ENCODE data around the gene RUVBL1. TPM values are rescaled to one million over a fixed set of nuclear protein-coding genes. Genes with fewer than 3 reads are reported as not detected.

The RUVBL1 gene
- total and polyA plus RNA-seq, 4 donors = 13.3 to 23.1 (median 13.9) TPM

GRCh38 chr3:128091586-128091985 lies 32.0 kb downstream of the RUVBL1 start:
- H3K27me3 ChIP-seq (ENCODE audit: control insufficient read depth in 4 of 4, insufficient read depth in 4 of 4, low read length in 3 of 4) = no peaks in the 10 kb centered on the region
- no peak overlapping the region for H3K4me3 ChIP-seq (ENCODE audit: low read depth in 1 of 3, low read length in 3 of 3)
- no peak for TF ChIP-seq RXRA (IDR thresholded peaks at IDR 0.05)
- no peak for TF ChIP-seq ZBTB33 (IDR thresholded peaks at IDR 0.05)
- WGBS = 96% methylated on average over 2 of the region's 2 CpGs
- H3K9ac ChIP-seq (ENCODE audit: low read depth in 1 of 2, low read length in 2 of 2) = no peak overlapping the region
- H3K4me1 ChIP-seq (ENCODE audit: control insufficient read depth in 4 of 4, insufficient read depth in 4 of 4, low read length in 3 of 4) = peaks cover 0 to 31% (median 25%) of the 10 kb centered on the region in 4 donors
- DNase-seq (ENCODE audit: low spot score) = no peak
- no peaks in the 10 kb centered on the region for H3K9me3 ChIP-seq (ENCODE audit: control insufficient read depth in 4 of 4, low read length in 3 of 4)
- H3K27ac ChIP-seq (ENCODE audit: low read depth in 1 of 2, low read length in 2 of 2) = no peak overlapping the region
- H3K36me3 ChIP-seq (ENCODE audit: control insufficient read depth in 4 of 4, insufficient read depth in 3 of 4, low read depth in 1 of 4, low read length in 3 of 4) = peaks cover 1 to 6% (median 3%) of the 10 kb centered on the region in 4 donors

DNA sequence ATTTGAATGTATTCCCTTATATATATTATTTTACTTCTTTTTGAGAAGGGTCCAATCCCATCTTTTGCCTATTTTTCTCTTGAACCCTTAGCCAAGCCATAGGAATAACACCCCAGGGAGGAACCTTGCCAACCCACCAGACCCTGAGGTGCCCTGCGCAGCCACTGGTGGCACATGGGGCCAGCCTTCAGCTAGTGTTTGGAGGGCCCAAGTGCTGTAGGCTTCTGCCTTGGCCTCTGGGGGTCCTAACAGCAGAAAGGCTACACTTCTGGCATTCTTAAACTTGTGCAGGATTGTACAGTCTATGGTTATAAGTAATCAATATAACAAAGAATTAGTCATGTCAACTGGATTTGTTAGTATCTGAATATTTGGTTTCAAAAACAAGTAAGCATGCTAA lies 34.5 kb downstream of the RUVBL1 start:
- Histone ChIP-seq H3K27ac (ENCODE audit: low read depth in 1 of 2, low read length in 2 of 2) (no peak overlapping the region), H3K9me3 (ENCODE audit: control insufficient read depth in 4 of 4, low read length in 3 of 4) (no peaks in the 10 kb centered on the region), H3K4me1 (ENCODE audit: control insufficient read depth in 4 of 4, insufficient read depth in 4 of 4, low read length in 3 of 4) (peaks cover 2 to 22% (median 20%) of the 10 kb centered on the region in 4 donors), H3K27me3 (ENCODE audit: control insufficient read depth in 4 of 4, insufficient read depth in 4 of 4, low read length in 3 of 4) (no peaks in the 10 kb centered on the region), H3K9ac (ENCODE audit: low read depth in 1 of 2, low read length in 2 of 2) (no peak overlapping the region), H3K36me3 (ENCODE audit: control insufficient read depth in 4 of 4, insufficient read depth in 3 of 4, low read depth in 1 of 4, low read length in 3 of 4) (peaks cover 2 to 6% (median 3%) of the 10 kb centered on the region in 4 donors), H3K4me3 (ENCODE audit: low read depth in 1 of 3, low read length in 3 of 3) (no peak overlapping the region)
- no peak for DNase-seq (ENCODE audit: low spot score)
- 96% methylated on average over 1 of the region's 1 CpG for WGBS
- TF ChIP-seq SP1 (IDR thresholded peaks at IDR 0.05) (no peak), EGR1 (IDR thresholded peaks at IDR 0.05; ENCODE audit: low read depth in 2 of 2) (no peak)

DNA sequence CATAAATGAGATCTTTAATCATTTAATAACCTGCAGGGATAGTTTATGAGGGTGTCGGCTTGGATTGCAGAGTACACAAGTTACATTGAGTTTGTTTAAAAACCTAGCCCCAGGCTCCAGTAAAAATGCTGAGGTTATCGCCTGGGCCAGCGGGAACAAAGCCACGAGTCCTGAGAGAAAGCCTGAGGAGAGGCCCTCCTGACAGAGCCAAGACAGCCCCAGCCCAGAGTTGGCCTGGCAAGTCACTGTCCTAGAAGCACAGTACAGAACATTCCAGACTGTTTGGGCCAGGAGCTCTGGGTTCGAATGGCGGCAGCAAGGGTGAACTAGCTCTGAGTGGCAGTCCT lies 39.0 kb downstream of the RUVBL1 start:
- Histone ChIP-seq H3K9me3 (ENCODE audit: control insufficient read depth in 4 of 4, low read length in 3 of 4) (no peaks in the 10 kb centered on the region), H3K36me3 (ENCODE audit: control insufficient read depth in 4 of 4, insufficient read depth in 3 of 4, low read depth in 1 of 4, low read length in 3 of 4) (peaks cover 2 to 6% (median 3%) of the 10 kb centered on the region in 4 donors), H3K27me3 (ENCODE audit: control insufficient read depth in 4 of 4, insufficient read depth in 4 of 4, low read length in 3 of 4) (no peaks in the 10 kb centered on the region), H3K9ac (ENCODE audit: low read depth in 1 of 2, low read length in 2 of 2) (no peak overlapping the region), H3K27ac (ENCODE audit: low read depth in 1 of 2, low read length in 2 of 2) (peak overlapping the region in 1 of 2 donors; percentile 25), H3K4me3 (ENCODE audit: low read depth in 1 of 3, low read length in 3 of 3) (no peak overlapping the region), H3K4me1 (ENCODE audit: control insufficient read depth in 4 of 4, insufficient read depth in 4 of 4, low read length in 3 of 4) (peaks cover 16 to 59% (median 56%) of the 10 kb centered on the region in 4 donors)
- 49% methylated on average over 6 of the region's 6 CpGs for WGBS
- DNase-seq (ENCODE audit: low spot score) = no peak
- TF ChIP-seq RXRA (IDR thresholded peaks at IDR 0.05) = no peak
- TF ChIP-seq NR2F2 (IDR thresholded peaks at IDR 0.05) = peak; percentile 2

GRCh38 chr3:128083980-128084674 lies 39.5 kb downstream of the RUVBL1 start:
- H3K36me3 ChIP-seq (ENCODE audit: control insufficient read depth in 4 of 4, insufficient read depth in 3 of 4, low read depth in 1 of 4, low read length in 3 of 4) = peaks cover 2 to 6% (median 3%) of the 10 kb centered on the region in 4 donors

More at GRCh38 chr3:128083980-128084674, 39.5 kb downstream of the RUVBL1 start:
- H3K27me3 ChIP-seq (ENCODE audit: control insufficient read depth in 4 of 4, insufficient read depth in 4 of 4, low read length in 3 of 4) = no peaks in the 10 kb centered on the region
- H3K4me1 ChIP-seq (ENCODE audit: control insufficient read depth in 4 of 4, insufficient read depth in 4 of 4, low read length in 3 of 4) = peaks cover 16 to 64% (median 59%) of the 10 kb centered on the region in 4 donors
- H3K4me3 ChIP-seq (ENCODE audit: low read depth in 1 of 3, low read length in 3 of 3) = no peak overlapping the region
- no peak overlapping the region for H3K27ac ChIP-seq (ENCODE audit: low read depth in 1 of 2, low read length in 2 of 2)
- 45% methylated on average over 9 of the region's 9 CpGs for WGBS
- no peak overlapping the region for H3K9ac ChIP-seq (ENCODE audit: low read depth in 1 of 2, low read length in 2 of 2)
- no peak for DNase-seq (ENCODE audit: low spot score)
- TF ChIP-seq HNF4A (conservative IDR thresholded peaks at IDR 0.05) (peak in 1 of 2 donors; percentile 13), NR2F2 (IDR thresholded peaks at IDR 0.05) (peak; percentile 21), SP1 (IDR thresholded peaks at IDR 0.05) (peak; percentile 34), ZBTB33 (IDR thresholded peaks at IDR 0.05) (no peak), RXRA (IDR thresholded peaks at IDR 0.05) (peak; percentile 43 to 77)
- TF ChIP-seq, protein P1, sequence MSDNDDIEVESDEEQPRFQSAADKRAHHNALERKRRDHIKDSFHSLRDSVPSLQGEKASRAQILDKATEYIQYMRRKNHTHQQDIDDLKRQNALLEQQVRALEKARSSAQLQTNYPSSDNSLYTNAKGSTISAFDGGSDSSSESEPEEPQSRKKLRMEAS (IDR thresholded peaks at IDR 0.05) = no peak
- H3K9me3 ChIP-seq (ENCODE audit: control insufficient read depth in 4 of 4, low read length in 3 of 4) = no peaks in the 10 kb centered on the region

Measured in liver (tissue), 9 donors.